Measurements from ENCODE around the gene TMIE. TPM values are rescaled to one million over a fixed set of nuclear protein-coding genes. Genes with fewer than 3 reads are reported as not detected.

Gene TMIE
- total RNA-seq, 2 experiments from 2014 or later, result 1.5 to 1.6 TPM

Other genes starting within 250 kb of the TMIE start
- gene LTF, start 236.5 kb upstream of the TMIE start, total RNA-seq, result not detected
- gene RTP3, start 203.4 kb upstream of the TMIE start, total RNA-seq, result not detected
- gene LRRC2, start 135.1 kb upstream of the TMIE start, total RNA-seq, result under 1 TPM in 1 of 2 experiments, not detected in 1; 0.04 TPM
- gene FAM240A, start 88.9 kb upstream of the TMIE start, total RNA-seq, result not detected
- gene ALS2CL, start 7.7 kb upstream of the TMIE start, total RNA-seq, result 1 to 10 TPM; 3.2 to 3.3 TPM
- gene PRSS50, start 16.5 kb downstream of the TMIE start, total RNA-seq, result not detected
- gene MYL3, start 162.1 kb downstream of the TMIE start, total RNA-seq, result not detected
- gene PTH1R, start 176.3 kb downstream of the TMIE start, total RNA-seq, result not detected